A549 (cell line): ENCODE data around the gene BANF1. TPM values are rescaled to one million over a fixed set of nuclear protein-coding genes. Genes with fewer than 3 reads are reported as not detected.

Experiments used
- ATAC-seq, 2 experiments: fragments of 200-7000 bp in 1 of 2; fragments of >200 bp in 1 of 2; cut with Nextera tagmentation in 1 of 2; cut with Tn5 transposase in 1 of 2; 3 replicates each; pipeline versions ENCODE4 v1.8.0 to v1.9.1; 2018 to 2020; ENCODE audit warnings: mild to moderate bottlenecking in 1 of 2, moderate library complexity in 1 of 2
- CTCF ChIA-PET: fragments of 300-600 bp; sonication (Branson Sonifier 250); formaldehyde crosslinking; extraction: SDS; loops from one replicate; lab custom pipeline; 2021; ENCODE audit warnings: antibody characterized with exemption, inconsistent platforms; lab: Yijun Ruan, JAX
- POLR2A ChIA-PET: fragments of 350-600 bp; formaldehyde crosslinking; extraction: SDS; loops from one replicate; lab custom pipeline; 2021; ENCODE audit warnings: antibody characterized with exemption, inconsistent platforms; lab: Yijun Ruan, JAX
- DNase-seq, 2 experiments: peaks; one replicate each; pipeline versions ENCODE4 v3.0.0 to v3.0.0-alpha.2; 2011 to 2016; ENCODE audit warnings: low read depth in 1 of 2, low spot score in 1 of 2
- FAIRE-seq: peaks from 2 replicates; lab custom pipeline; 2011; peaks lifted over from hg19 to GRCh38; lab: Jason Lieb, UNC
- H3K27ac ChIP-seq, 2 experiments: fragments of >200 bp; sonication (Bioruptor Twin); formaldehyde crosslinking; 3 replicates each; pipeline ENCODE4 v1.5.1; 2016 to 2017
- H3K4me1 ChIP-seq: fragments of >200 bp; sonication (Bioruptor Twin); formaldehyde crosslinking; 3 replicates; pipeline ENCODE4 v1.6.1; 2016
- H3K4me2 ChIP-seq: fragments of >200 bp; sonication (Bioruptor Twin); formaldehyde crosslinking; 3 replicates; pipeline ENCODE4 v1.6.1; 2016
- H3K4me3 ChIP-seq: fragments of >200 bp; sonication (Bioruptor Twin); formaldehyde crosslinking; 3 replicates; pipeline ENCODE4 v1.5.1; 2016
- H3K9me3 ChIP-seq: fragments of >200 bp; sonication (Bioruptor Twin); formaldehyde crosslinking; 3 replicates; pipeline ENCODE4 v1.6.1; 2016
- CBX2 ChIP-seq: fragments of 200-600 bp; sonication (generic); IDR thresholded peaks from 2 replicates; pipeline ENCODE4 v1.6.1; 2016; ENCODE audit warnings: low read depth, mild to moderate bottlenecking, borderline replicate concordance
- EHF ChIP-seq: fragments of 250-450 bp; sonication (Bioruptor Pico); IDR thresholded peaks from 2 replicates; pipeline ENCODE4 v1.5.0; 2020; ENCODE audit warnings: mild to moderate bottlenecking
- HOXB13 ChIP-seq: fragments of 250-450 bp; sonication (Bioruptor Pico); IDR thresholded peaks from 2 replicates; pipeline ENCODE4 v1.5.0; 2020; ENCODE audit warnings: low read depth, mild to moderate bottlenecking, moderate library complexity
- JUN ChIP-seq, 2 experiments: fragments of >200 bp; sonication (Bioruptor Twin); formaldehyde crosslinking; IDR thresholded peaks; 2 replicates in 1 of 2; 3 replicates in 1 of 2; pipeline ENCODE4 v1.6.1; 2016 to 2017
- MAX ChIP-seq: IDR thresholded peaks from 2 replicates; pipeline ENCODE4 v1.6.1; 2012
- NR3C1 ChIP-seq: fragments of >200 bp; sonication (Bioruptor Twin); formaldehyde crosslinking; IDR thresholded peaks from 3 replicates; pipeline ENCODE4 v1.6.1; 2017
- PBX3 ChIP-seq: IDR thresholded peaks from 2 replicates; pipeline ENCODE4 v1.6.1; 2012
- REST ChIP-seq: fragments of 200-600 bp; sonication (generic); IDR thresholded peaks from 2 replicates; pipeline ENCODE4 v1.6.1; 2016; ENCODE audit warnings: antibody characterized with exemption, mild to moderate bottlenecking, moderate library complexity
- RNF2 ChIP-seq: fragments of 200-600 bp; sonication (generic); IDR thresholded peaks from 2 replicates; pipeline ENCODE4 v1.6.1; 2016; ENCODE audit warnings: low read depth, mild to moderate bottlenecking, antibody characterized with exemption, moderate library complexity, borderline replicate concordance
- TP53 ChIP-seq: fragments of 250-450 bp; sonication (Bioruptor Pico); IDR thresholded peaks from 2 replicates; pipeline ENCODE4 v1.5.0; 2021; ENCODE audit warnings: mild to moderate bottlenecking, moderate library complexity
- WGBS: methylation state at CpG from one replicate; pipeline ENCODE4 v1.1.6; 2017; ENCODE audit errors: missing lambda C conversion rate; 5-methylcytosine and 5-hydroxymethylcytosine counted together
- polyA plus RNA-seq, 4 experiments: library from polyadenylated mRNA; depleted of rRNA in 3 of 4; stranded (reverse); fragments of >200 nt; fragmentation: RNase III in 1 of 4; extraction: RNeasy Plus Mini Kit Qiagen cat#74134 plus additional on column Dnase treatment in 1 of 4; gene quantifications; 2 replicates in 3 of 4; 3 replicates in 1 of 4; pipeline ENCODE4 v1.2.3, GENCODE V29; 2011 to 2017
- TF ChIP-seq, protein P1 (sequence below): fragments of >200 bp; sonication (Bioruptor Twin); formaldehyde crosslinking; IDR thresholded peaks from 3 replicates; pipeline ENCODE4 v1.6.1; 2016
- TF ChIP-seq, protein P2 (sequence below): fragments of 250-450 bp; sonication (Bioruptor Pico); IDR thresholded peaks from 2 replicates; pipeline ENCODE4 v1.5.0; 2021; ENCODE audit warnings: mild to moderate bottlenecking, moderate library complexity, borderline replicate concordance

The BANF1 gene
- polyA plus RNA-seq, 2 of the 4 experiments (the other 2 are of a cell fraction): 309 to 399 TPM

GRCh38 chr11:66011239-66011784 is 9.0 kb downstream of the BANF1 start:
- peaks cover 16% of the 10 kb centered on the region for H3K4me1 ChIP-seq
- ATAC-seq: no peak

DNA sequence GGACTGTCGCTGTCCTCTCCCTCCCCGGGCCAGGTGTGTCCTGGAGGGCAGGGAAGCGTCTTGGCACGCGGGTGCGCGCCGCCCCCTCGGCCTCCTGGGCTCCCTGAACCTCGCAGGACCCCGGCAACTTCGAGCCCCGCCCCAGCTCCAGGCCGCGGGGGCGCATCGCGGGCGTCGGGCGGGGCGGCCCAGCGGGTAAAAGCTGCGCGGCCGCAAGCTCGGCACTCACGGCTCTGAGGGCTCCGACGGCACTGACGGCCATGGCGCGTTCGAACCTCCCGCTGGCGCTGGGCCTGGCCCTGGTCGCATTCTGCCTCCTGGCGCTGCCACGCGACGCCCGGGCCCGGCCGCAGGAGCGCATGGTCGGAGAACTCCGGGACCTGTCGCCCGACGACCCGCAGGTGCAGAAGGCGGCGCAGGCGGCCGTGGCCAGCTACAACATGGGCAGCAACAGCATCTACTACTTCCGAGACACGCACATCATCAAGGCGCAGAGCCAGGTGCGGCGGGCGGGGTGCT is 9.5 kb downstream of the BANF1 start, which contains the start of gene CST6:
TSS of gene CST6 (plus strand) at position 224 of the 519 bp plus-strand sequence. CDS start at position 261, 37 bp downstream.
- Histone ChIP-seq H3K27ac (peak within 1 kb of the TSS in 1 of 2 experiments; percentile 12; a peak in 1 of 6 replicates), H3K4me2 (no peak within 1 kb of the TSS), H3K4me1 (peaks cover 16% of the 10 kb centered on the region), H3K4me3 (no peak within 1 kb of the TSS), H3K9me3 (no peaks in the 10 kb centered on the region)
- 91% methylated on average over 42 of the region's 61 CpGs for WGBS
- DNase-seq: no peak
- no peak for TF ChIP-seq TP53 (CRISPR knock-in tag)
- TF ChIP-seq JUN (IDR thresholded peaks at IDR 0.05): no peak
- TF ChIP-seq, protein P1, sequence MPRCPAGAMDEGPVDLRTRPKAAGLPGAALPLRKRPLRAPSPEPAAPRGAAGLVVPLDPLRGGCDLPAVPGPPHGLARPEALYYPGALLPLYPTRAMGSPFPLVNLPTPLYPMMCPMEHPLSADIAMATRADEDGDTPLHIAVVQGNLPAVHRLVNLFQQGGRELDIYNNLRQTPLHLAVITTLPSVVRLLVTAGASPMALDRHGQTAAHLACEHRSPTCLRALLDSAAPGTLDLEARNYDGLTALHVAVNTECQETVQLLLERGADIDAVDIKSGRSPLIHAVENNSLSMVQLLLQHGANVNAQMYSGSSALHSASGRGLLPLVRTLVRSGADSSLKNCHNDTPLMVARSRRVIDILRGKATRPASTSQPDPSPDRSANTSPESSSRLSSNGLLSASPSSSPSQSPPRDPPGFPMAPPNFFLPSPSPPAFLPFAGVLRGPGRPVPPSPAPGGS: no peak
- TF ChIP-seq RNF2: no peak
- ChIA-PET POLR2A (interaction anchor here (0.6 to 1.5 kb wide), 3 partner anchors 9 to 251 kb away, joined by 3 to 5 read pairs (median 4); partner anchors contain the start of gene BANF1), CTCF (interaction anchor here (1.5 to 11.6 kb wide), 2 partner anchors 10 to 34 kb away, joined by 6 to 121 read pairs; no protein-coding TSS in a partner anchor)
- no peak for FAIRE-seq
- no peak for ATAC-seq

More at GRCh38 chr11:66011239-66011784, 9.0 kb downstream of the BANF1 start:
- H3K27ac ChIP-seq: no peak overlapping the region
- POLR2A ChIA-PET: interaction anchor here (0.6 to 1.5 kb wide), 3 partner anchors 9 to 251 kb away, joined by 3 to 5 read pairs (median 4); partner anchors contain the start of gene BANF1
- no peaks in the 10 kb centered on the region for H3K9me3 ChIP-seq
- DNase-seq: no peak
- CTCF ChIA-PET: interaction anchor here (1.1 to 11.6 kb wide), 3 partner anchors 10 to 127 kb away, joined by 3 to 121 read pairs (median 6); no protein-coding TSS in a partner anchor
- H3K4me3 ChIP-seq: no peak overlapping the region
- no peak overlapping the region for H3K4me2 ChIP-seq
- 67% methylated on average over 13 of the region's 14 CpGs for WGBS
- TF ChIP-seq HOXB13 (CRISPR knock-in tag) (no peak), EHF (CRISPR knock-in tag) (no peak), REST (no peak), CBX2 (no peak), NR3C1 (no peak), MAX (no peak), PBX3 (no peak)
- TF ChIP-seq, protein P2, sequence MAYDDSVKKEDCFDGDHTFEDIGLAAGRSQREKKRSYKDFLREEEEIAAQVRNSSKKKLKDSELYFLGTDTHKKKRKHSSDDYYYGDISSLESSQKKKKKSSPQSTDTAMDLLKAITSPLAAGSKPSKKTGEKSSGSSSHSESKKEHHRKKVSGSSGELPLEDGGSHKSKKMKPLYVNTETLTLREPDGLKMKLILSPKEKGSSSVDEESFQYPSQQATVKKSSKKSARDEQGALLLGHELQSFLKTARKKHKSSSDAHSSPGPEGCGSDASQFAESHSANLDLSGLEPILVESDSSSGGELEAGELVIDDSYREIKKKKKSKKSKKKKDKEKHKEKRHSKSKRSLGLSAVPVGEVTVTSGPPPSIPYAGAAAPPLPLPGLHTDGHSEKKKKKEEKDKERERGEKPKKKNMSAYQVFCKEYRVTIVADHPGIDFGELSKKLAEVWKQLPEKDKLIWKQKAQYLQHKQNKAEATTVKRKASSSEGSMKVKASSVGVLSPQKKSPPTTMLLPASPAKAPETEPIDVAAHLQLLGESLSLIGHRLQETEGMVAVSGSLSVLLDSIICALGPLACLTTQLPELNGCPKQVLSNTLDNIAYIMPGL (CRISPR knock-in tag): no peak
- TF ChIP-seq, all 56 proteins: peak for 0
- no peak for FAIRE-seq
